Kidney glomerular epithelial cell (primary cell): ENCODE measurements around the gene PSMD7.
A peak's percentile ranks its signal among the peaks of the same experiment; 100 is the strongest.

ENCODE experiments used
- DNase-seq: peaks from one replicate; lab custom pipeline; 2025; lab: John Stamatoyannopoulos, UW

Gene PSMD7

DNA sequence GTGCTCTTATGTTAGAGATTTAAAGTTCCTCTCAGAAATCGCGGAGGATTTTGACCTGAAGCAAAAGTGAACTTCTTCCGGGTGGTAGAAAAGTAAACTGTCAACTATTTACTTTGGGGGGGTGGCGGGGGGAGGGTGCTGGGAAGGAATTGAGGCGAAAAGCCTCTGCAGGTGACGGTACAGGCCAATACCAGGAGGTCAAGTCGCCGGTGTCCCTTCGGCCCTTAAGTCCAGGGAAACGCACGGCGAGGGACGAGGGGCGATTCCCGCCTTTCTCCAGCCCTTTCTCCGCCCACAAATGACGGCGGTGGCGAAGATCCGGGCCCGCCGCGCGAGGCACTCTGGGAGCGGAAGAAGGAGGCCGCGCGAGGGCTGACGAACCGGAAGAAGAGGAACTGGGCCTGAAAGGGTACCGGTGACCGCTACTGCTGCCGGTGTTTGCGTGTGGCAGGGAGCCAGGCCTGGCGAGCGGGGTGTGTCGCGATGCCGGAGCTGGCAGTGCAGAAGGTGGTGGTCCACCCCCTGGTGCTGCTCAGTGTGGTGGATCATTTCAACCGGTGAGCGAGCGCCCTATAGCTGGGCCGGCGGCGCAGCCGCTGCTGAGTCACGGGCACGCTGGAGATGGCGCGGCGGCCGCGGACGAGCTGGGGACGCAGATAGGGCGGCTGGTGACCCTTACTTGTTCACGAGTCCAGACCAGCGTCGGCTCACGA is at the start of gene PSMD7:
PSMD7 (plus strand) TSS at position 383 of the 713 bp plus-strand sequence; CDS start at position 484, 101 bp downstream.
- peak; percentile 77 for DNase-seq

- DNase-seq, result no peak
These were observed 47.4 kb upstream of the PSMD7 start for GRCh38 chr16:74249254-74249653.

DNA sequence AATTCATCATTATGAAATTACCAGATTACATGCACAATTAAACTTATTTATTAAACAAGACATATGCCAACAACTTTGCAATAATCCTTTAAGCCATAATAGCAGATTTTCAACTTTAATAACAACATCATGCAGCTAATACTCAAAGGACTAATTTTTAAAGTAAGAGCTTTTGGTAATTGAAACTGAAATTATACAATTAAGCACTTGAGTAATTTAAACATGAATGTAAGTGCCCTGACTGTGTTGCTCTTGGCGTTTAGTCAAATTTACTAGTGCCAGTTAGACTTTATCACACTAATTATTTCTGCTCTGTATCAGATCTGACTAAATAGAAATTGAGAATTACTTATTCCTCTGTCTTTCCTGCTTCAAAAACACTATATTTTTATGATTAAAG is 46.8 kb upstream of the PSMD7 start:
- no peak for DNase-seq

DNA sequence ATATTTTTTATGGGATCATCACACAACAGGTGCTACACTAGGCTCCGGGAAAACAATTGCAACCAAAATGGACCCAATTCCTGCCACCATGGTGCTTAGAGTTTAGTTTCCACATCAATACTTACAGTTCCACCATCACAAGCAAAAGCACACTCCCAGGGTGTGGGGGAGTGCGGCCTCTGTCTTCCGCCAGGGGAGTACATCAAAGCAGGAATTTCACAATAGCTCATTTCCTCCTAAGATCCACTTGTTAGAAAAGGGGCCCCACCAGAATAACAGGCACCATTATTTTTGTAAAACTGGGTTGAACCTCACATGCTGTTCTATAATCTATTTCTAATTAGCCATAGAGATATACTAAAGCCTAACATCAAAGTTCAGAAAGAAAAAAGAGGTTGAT is 44.3 kb upstream of the PSMD7 start:
- no peak for DNase-seq

DNA sequence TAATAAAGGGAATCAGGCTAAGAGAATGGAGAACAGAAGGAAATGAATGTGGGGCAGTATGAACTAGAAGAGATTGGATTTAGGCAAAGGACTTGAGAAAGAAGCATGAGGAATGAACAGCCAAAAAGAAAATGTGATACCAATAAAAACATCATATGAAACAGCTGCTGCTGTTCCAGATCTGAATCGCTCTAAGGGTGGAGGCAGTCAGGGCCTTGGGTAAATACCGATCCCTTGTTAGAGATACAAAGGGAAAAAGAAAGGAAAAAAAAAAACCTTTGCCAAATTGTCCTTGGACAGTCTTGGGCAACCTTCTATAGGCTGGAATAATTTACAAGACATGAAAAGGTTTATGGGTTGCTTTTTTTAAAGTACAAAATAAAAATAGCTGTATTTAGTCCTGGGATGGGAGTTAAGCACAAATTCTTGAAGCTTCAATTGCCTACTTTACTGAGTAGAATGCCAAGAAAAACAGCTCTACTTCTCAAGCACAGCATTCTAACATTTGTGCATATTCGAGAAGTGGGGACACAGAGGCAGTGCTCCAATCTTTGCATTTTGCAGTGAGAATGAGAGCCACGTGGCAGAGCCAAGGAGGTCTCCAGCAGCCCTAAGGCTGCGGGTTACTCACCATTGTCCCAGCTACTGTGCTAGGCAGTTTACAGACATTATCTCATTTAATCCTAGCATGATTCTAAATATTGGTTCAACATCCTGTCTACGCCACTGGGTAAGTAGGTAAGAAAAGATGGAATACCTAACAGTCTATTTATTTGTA is 43.3 kb upstream of the PSMD7 start:
- DNase-seq, result no peak

DNA sequence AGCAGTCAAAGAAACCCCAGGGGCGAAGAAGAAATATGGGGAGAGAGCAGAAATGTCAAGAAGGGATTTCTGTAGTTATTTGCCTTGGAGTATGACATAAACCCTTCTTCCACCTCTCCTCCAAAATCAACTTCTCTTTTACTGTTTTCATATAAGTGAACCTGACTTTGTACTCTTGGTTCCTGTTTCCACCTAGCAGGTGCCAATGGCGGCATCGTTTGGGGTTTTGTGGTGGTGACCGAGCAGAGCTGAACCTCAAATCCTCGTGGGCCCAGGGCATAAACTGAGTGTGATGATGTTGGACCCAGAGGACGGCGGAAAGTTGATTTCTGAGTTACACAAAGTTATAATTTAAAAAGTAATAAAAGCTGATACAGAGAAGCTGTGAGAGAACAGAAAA is 39.6 kb upstream of the PSMD7 start:
- DNase-seq, result no peak

GRCh38 chr16:74261068-74261467 is 35.5 kb upstream of the PSMD7 start:
- no peak for DNase-seq

- no peak for DNase-seq
These were observed 31.8 kb upstream of the PSMD7 start for GRCh38 chr16:74264811-74265210.

DNA sequence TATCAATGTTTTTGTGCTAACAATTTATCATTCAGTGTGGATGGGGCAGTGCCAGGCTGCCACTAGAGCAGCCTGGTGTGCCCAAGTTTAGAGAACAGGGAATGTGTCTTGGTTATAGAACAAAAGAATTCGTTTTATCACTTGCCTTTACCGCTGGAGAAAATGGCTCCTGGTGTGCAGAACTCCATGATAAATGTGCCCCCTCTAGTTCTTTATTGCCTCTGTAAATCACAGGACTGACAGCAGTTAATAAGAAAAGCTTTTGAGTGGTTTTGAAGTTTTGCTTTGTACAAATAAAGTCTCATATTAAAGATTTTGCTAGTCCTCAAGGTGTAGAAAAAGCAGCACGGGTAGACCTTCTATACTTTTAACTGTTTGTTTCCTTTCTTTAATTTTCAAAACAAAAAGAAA is 28.2 kb upstream of the PSMD7 start:
- no peak for DNase-seq

DNA sequence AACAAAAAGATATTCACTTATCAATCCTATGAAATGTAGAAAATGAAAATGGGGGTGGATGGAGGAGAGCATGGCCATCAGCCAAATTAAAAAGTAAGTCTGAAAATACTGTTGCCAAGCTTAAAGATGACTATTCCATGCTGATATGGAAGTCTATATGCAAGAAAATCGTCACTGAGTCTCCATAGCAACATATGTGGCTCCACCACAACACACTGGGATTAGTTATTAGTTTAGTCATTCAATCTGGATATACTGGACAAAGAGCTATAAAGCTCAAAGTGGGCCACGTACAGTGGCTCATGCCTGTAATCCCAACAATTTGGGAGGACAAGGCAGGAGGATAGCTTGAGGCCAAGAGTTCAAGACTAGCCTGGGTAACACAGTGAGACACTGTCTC is 24.7 kb upstream of the PSMD7 start:
- DNase-seq, result no peak

DNA sequence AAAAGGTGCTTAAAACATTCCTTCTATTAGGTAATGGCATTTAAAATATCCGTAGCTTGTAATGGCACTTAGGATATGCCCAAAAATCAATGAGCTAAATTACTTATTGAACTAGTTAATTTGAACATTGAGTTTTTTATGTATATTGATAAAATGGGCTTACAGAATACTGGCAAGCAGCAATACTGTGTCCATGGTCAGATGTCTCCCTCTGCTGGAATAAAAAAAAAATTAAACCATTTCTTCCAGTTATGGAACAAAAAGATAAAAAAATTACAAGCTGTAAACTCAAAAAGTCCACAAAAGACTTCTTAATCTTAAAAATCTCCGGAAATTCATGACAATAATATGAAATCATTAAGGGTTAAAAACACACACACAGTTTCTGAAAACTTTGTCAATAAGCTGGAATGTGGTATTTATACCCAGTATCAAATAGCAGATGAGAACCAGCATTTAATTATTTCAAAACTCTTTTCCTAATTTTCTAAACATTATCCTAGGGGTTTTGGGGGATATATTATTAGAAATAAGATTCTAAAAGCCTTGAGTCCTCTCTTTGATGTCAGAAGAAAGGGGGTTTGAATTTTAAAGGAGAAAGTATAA is 21.5 kb upstream of the PSMD7 start:
- peak; percentile 8 for DNase-seq

GRCh38 chr16:74275711-74276110 is 20.9 kb upstream of the PSMD7 start:
- no peak for DNase-seq

GRCh38 chr16:74277974-74278373 is 18.6 kb upstream of the PSMD7 start:
- DNase-seq, result no peak

DNA sequence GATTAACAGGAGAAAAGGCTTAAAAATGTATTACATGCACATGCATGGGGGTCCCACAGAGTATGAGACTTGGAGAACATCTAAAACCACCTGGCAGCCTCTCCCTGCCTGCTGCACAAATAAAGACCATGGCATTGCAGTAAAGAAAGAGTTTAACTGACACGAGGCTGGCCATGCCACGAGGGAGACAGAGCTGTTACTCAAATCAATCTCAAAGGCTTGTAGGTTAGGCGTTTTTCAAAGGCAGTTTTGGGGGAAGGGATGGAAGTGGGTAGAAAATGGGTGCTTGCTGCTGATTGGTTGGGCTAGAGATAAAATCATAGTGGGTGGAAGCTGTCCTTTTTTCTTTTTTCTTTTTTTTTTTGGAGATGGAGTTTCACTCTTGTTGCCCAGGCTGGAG is 17.3 kb upstream of the PSMD7 start:
- DNase-seq, result no peak

- DNase-seq, result no peak
These were observed 16.8 kb upstream of the PSMD7 start for GRCh38 chr16:74279805-74280204.

- DNase-seq, result no peak
These were observed 16.2 kb upstream of the PSMD7 start for GRCh38 chr16:74280448-74280847.

DNA sequence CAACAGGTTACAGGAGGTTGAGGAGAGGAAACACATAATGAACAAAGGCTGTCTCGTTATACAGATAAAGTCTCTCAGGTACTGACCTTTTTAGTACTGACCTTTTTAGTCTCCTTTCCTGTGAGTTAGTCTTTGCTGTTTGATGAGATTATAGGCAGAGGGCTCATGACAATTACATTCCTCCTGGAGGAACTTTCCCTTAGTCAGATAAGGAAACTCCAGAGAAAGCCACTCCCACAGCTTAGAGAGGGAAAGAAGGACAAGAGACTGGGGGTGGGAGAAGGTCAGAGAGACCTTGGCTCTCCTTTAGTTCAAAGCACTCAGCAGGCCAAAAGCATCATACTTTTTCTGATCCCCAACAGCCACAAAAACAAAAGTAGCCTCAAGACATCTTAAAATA is 15.3 kb upstream of the PSMD7 start:
- no peak for DNase-seq

DNA sequence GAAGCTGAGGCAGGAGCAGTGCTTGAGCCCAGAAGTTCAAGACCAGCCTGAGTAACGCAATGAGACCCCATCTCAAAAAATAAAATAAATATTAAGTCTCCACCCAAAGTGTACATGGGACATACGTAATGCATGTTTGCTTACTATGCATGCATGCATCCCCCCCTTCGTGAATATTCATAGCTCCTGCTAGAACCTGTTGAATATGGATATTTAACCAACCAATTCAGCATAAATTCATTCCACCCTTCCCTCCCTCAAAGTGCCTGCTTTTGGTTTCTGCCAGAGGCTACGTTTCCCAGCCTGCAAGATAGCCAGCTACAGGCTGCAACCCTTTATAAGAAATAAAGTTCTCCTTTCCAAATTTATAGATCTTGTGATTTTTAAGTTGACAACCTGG is 12.9 kb upstream of the PSMD7 start:
- no peak for DNase-seq

DNA sequence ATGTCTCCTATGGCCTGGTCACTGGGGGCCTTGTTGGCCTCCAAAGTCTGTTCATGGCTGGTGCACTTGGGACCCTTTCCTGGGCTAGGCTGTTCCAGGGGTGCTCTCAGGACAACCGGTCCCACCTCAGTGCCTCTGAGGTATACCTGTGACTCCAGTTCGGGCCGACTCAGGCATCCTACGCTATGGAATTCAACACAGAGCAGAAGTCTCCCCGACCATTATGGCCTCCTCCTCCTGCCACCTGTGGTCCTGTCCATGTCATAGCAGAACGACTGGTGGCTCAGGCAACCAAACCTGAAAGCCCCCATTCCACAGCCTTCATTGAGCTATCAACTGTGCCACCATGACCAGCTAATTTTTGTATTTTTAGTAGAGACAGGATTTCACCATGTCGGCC is 8.5 kb upstream of the PSMD7 start:
- no peak for DNase-seq

DNA sequence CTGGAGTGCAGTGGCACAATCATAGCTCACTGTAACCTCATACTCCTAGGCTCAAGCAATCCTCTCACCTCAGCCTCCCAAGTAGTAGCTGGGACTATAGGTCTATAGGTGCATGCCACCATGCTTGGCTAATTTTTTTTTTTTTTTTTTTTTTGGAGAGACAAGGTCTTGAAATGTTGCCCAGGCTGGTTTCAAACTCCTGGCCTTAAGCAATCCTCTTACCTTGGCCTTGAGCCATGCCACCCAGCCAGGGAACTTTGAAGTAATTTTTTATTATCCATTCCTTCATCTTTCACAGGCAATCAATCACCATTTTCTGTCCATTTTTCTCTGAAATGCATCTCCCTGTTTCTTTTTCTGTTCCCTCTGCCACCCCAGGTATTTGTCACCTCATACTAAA is 6.3 kb upstream of the PSMD7 start:
- DNase-seq, result no peak

DNA sequence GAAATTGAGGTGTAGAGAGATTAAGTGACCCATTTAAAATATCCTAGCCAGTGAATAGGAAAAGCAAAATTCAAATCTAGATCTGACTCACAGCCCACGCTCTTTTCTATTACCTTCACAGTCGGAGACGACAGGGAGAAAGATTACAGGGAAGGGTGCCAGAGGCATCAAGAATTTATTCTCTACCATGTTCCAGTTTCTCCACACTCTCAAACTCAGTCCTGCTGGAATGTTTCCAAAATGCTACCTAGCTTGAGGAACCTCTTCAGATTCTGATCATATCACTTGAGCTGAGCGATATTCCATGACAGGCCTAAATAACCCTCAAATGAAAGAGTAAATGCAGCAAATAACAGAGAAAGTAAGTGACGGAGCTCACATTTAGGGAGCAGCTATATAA is 5.4 kb upstream of the PSMD7 start:
- no peak for DNase-seq

DNA sequence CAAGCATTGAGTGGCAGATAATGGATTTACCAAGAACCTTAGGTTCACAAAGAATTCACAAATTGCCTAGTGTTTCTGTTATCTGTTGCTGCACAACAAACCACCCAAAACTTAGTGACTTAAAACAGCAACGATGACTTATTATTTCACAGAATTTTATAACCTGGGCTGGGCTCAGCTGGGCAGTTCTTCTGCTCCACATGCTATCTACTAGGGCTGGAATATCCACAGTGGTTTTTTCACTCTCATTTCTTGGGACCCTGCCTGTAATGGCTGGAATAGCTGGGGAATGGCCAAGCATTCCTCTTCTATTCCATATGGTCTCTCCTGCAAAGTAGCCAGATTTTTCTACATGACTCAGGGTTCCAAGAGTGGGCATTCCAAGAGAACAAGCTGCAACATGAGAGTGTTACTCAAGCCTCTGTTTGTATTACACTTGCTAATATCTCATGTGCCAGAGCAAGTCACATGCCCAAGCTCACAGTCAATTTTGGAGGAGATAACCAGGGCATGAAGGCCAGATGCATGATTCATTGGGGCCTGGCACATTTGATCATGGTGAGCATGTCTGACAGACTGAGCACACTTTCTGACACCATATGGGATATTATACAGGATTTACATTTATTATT is 4.9 kb upstream of the PSMD7 start:
- no peak for DNase-seq

DNA sequence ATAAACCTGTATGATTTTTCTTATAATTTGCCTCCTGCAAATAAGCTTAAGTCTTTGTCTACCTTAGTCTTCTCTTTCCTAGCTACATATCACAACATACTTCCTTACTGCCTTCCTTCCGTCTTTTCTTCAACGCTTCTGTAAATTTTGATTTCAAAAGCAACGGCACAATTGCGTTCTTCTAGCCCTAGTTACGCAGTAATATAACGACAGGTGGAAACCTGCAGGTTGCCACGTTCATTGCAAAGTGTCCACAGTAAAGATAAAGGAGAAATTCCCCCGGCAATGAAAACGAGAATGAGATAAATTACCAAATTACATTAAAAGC is 546 bp upstream of the PSMD7 start:
- no peak for DNase-seq
